Gastrocnemius medialis (tissue), 4 donors: ENCODE data around the gene RERE.

Experiments
- POLR2A ChIP-seq, 2 donors: fragments of 450-650 bp; IDR thresholded peaks; one replicate each; pipeline ENCODE4 v1.6.1; 2017; ENCODE audit warnings: antibody characterized with exemption in 2 of 2, mild to moderate bottlenecking in 2 of 2, moderate library complexity in 2 of 2
- TF ChIP-seq, protein P1 (sequence below), 5 experiments: fragments of 450-650 bp in 3 of 5; fragments of 200-600 bp in 2 of 5; sonication (generic) in 2 of 5; IDR thresholded peaks in 4 of 5; conservative IDR thresholded peaks in 1 of 5; 1 replicate in 4 of 5; 2 replicates in 1 of 5; pipeline ENCODE4 v1.5.1; 2016 to 2019; ENCODE audit warnings: antibody characterized with exemption in 5 of 5, mild to moderate bottlenecking in 3 of 5, moderate library complexity in 3 of 5

DNA sequence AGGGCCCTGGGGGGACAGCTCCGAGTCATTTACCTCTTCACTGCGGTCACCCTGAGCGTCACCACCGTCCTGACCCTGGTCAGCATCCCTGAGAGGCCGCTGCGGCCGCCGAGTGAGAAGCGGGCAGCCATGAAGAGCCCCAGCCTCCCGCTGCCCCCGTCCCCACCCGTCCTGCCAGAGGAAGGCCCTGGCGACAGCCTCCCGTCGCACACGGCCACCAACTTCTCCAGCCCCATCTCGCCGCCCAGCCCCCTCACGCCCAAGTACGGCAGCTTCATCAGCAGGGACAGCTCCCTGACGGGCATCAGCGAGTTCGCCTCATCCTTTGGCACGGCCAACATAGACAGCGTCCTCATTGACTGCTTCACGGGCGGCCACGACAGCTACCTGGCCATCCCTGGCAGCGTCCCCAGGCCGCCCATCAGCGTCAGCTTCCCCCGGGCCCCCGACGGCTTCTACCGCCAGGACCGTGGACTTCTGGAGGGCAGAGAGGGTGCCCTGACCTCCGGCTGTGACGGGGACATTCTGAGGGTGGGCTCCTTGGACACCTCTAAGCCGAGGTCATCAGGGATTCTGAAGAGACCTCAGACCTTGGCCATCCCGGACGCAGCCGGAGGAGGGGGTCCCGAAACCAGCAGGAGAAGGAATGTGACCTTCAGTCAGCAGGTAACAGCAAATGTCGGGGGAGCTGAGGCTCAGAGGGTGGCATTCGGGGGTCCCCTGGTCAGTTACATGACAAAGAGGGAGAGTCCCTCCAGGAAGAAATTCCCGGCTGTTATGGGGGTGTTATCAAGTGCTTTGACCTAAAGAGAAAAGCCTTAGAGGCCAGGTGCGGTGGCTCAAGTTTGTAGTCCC lies 486.9 kb downstream of the RERE start:
- TF ChIP-seq POLR2A (IDR thresholded peaks at IDR 0.05) = no peak
- TF ChIP-seq, protein P1, sequence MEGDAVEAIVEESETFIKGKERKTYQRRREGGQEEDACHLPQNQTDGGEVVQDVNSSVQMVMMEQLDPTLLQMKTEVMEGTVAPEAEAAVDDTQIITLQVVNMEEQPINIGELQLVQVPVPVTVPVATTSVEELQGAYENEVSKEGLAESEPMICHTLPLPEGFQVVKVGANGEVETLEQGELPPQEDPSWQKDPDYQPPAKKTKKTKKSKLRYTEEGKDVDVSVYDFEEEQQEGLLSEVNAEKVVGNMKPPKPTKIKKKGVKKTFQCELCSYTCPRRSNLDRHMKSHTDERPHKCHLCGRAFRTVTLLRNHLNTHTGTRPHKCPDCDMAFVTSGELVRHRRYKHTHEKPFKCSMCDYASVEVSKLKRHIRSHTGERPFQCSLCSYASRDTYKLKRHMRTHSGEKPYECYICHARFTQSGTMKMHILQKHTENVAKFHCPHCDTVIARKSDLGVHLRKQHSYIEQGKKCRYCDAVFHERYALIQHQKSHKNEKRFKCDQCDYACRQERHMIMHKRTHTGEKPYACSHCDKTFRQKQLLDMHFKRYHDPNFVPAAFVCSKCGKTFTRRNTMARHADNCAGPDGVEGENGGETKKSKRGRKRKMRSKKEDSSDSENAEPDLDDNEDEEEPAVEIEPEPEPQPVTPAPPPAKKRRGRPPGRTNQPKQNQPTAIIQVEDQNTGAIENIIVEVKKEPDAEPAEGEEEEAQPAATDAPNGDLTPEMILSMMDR (IDR thresholded peaks at IDR 0.05 in 4 of 5, conservative IDR thresholded peaks at IDR 0.05 in 1 of 5) = no peak
